ENCODE measurements around the gene PKM.

PKM gene

DNA sequence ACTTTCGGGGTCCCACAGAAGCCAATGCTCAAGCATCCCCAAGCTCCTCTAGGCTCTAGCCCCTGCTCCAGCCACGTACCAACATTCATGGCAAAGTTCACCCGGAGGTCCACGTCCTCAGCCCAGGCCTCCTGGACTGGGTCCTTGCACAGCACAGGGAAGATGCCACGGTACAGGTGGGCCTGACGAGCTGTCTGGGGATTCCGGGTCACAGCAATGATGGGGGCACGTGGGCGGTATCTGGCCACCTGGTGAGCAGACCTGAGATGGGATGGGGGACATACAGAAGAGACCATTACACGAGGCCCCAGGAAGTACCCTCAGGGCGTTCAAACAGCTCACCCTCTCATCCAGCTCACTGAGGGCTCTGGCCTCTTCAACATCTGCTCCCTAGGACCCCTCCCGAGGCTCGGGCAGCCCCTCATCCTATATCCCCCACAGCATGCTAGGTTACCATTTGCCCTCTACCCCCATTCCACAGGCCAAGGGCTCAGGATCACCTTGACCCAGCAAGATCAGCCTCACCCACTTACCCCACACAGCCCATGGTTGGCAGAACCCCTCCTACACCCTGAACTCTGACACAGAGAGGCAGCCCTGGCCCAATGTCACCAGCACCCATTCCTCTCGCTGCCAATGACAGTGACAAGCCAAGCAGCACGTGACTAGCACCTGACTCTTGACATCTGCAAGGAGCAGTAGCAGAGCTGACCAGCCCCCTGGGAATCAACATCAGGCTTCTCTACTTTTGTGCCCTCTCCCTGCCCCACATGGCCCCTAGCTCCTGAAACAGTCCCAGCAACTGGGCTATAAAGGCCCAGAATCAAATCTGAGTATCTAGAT is 30.4 kb downstream of the PKM start:
- no peak for DNase-seq (ENCODE audit: low spot score)

DNA sequence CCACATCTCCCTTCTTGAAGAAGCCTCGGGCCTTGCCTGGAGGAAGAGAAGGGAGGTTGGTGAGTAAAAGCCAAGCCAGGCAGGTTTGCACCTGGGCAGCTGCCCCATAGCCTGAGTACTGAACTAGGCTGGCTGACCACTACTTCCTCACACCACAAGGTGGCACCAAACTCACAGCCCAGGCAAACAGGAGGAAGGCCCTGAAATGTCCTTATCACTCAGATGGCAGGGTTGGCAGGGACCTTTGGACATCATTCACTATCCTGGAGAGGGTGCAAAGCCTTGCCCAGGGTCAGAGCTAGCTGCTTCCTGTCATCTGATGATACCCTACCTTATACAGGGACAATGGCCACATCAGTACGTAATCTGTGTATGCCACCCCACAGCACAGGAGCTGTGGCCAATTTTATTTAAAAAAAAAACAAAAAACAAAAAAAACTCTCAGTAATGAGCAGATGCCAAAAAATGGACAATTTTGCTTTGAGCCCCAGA is 31.2 kb downstream of the PKM start:
- DNase-seq (ENCODE audit: low spot score), result peak; percentile 83

DNA sequence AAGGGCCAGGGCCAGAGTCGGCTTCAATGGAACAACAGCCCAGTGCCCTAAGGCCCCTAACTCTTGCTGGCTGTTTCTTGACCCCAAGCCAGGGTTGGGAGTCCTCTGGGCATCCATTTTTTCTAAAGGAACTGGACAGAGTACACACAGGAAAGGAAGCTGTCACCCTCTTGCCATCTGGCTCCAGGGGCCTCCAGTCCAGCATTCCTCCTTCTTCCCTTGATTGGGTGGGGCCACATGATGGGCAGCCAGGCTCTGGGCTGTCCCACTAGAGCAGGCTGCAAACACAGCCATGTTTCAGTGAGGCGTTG is 31.8 kb downstream of the PKM start:
- DNase-seq (ENCODE audit: low spot score), result no peak

DNA sequence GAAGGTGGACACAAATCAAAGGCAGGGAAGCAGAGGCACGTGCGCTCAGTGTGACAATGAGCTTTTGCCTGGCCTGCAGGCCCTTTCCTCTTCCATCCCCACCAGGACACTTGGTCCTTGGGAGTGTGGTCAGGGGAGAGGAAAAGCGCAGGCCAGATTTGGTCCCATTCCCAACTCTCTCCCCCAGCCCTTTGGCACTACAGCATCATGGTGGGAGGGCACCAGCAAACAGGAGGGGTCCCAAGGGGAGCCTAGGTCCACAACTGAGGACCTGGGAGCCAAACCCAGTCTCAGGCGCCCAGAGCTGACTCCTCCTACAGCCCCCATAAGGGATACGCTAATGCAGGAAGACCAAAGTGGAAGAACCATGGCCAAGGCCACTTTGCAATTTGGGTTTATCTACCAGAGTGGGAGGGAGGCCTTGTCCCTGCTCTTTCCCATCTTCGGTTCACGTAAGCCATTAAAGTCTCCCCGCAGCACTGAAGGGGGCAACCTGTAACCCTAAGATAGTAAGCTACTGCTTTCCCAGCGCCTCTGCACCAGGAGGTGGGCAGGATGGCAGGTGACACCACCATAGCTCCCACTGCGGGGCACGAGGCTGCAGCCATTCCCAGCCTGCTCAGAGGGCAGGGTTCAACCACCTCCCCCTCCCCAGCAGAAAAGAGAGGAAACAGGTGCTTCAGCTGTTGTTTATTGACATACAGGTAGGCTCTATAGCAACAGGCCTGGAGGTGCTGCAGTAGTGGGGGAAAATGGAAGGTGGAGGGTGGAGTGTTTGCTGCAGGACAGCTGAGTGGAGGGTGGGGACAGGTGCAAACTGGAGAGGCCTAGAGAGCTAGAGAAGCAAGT is 32.4 kb downstream of the PKM start:
- no peak for DNase-seq (ENCODE audit: low spot score)

DNA sequence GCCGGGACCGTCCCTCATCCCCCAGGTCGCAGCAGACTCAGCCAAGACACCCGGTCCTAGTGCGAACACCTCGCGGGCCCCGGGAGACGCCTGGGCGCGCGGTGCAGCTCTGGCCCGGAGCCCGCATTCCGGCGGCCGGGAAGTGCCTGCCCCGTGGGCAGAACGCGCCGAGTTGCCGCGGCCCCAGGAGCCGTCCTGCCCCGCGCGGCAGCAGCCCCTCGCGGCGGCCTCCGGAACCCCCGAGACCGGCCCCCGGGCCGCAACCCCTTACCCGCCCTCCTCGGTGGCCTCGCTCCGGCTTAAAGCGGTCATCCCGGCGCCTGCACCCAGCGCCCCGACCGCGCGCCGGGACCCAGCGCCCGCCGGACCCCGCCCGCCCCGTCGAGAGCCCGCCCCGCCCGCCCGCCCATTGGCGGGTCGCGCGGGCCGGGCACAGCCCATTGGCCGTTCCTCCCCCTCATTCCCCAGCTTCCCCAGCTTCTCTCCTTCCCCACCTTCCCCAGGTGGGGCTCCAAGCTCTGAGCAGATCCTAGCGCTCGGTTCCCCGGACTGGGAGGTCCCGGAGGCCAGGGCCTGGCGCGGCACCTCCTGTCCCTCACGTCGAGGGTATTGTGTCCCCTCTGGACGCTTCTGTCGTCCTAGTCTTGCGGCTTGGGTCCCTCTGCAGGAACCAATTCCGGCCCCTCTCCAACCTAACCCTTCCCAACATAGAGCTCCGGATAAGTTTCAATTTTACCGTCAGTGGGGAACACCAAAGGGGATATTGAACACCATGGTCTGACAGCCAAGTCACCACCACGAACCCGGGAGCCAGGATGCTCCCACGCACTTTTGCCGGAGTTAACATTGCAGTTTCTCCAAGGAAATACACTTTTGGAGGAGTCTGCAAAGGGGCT is 33.3 kb downstream of the PKM start, which contains the start of gene GRAMD2A:
TSS of gene GRAMD2A (minus strand) at position 328 of the 896 bp plus-strand sequence.
- DNase-seq (ENCODE audit: low spot score), result peak; percentile 66

DNA sequence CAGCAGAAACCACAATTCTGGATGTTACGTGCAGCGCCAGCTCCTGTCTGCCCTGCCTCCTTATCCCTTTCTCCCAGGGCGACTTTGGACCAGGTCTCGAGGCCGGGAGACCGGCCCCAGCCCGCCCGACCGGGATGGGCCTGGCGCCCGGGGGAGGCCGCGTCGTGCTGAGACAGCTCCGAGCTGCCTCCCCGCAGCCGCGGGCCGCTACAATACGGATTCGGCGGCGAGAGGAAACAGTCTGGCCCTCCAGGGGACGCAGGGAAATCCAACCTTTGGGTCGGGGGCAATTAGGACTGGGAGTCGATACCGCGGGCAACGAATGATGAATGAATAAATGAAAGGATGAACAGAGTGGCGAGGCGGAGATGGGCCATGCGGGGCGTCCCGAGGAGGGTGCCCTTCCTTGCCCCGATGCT is 33.9 kb downstream of the PKM start:
- DNase-seq (ENCODE audit: low spot score), result no peak

DNA sequence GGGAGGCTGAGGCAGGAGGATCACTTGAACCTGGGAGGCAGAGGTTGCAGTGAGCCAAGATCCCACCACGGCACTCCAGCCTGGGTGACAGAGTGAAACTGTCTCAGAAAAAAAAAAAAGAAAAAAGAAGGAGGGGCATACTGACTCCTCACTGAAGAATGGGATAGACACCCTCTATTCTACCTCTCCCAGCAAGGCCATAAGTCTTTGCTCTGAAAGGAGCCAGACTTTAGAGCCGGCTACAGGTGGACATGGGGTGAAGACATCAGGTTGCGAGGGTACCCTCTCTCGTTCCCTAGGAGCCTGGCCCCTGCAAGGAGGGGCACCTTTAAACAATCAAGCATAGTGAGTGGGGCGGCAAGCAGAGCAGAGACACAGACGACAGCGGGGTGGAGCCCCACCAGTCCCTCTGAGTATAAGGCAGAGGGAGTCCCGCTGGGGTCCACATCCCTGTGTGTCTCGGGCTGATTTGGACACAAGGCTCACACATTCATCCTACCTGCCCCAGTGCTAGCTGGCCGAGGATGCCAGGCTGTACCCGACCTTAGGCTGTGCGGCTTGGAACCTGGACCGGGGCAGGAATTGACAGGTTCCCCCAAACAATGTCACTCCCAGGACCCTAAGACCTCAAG is 34.5 kb downstream of the PKM start:
- no peak for DNase-seq (ENCODE audit: low spot score)

DNA sequence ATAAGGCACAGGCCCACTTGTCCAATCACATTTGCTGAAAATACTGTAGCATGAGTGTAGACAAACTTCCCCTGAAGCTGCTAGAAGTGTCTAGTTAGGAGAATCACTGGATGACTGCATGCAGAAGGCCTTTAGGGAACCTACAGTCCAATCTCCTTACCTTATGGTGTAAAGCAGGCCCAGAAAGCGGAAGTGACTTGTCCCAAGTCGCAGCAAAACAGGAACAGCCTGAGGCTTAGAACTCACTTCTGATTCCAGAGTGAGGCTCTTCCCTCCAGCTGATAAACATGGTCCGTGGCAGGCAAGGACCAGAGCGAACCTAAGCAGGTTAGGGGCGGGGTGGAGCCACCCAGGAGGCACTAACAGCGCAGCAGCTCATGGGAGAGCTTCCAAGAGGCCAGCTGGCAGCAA is 35.9 kb downstream of the PKM start:
- DNase-seq (ENCODE audit: low spot score), result no peak

DNA sequence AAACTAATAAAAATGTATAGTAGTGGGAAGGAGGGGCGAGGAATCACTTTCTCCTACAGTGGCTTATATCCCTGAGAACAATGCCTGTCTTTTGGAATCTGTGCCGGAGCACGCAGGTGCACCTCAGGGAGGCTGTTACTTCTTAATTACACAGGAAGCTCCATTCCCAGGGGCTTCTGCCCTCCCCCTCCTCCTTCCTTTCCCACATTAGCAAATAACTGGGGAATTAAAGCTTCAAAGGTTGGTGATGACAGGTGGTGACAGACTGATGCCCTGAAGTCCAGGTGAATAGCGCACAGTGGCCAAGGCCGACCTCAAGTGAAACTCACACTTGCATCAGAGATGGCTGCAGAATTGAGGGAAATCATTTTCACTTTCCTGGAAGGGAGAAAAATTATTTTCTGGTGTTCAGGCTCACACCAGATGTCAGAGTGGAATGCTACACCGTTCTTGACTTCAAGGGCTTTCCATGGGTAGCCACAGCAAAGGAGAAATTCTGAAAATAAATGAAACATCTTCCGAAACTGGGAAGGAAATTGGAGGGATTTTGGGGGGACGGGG is 37.1 kb downstream of the PKM start:
- no peak for DNase-seq (ENCODE audit: low spot score)

DNA sequence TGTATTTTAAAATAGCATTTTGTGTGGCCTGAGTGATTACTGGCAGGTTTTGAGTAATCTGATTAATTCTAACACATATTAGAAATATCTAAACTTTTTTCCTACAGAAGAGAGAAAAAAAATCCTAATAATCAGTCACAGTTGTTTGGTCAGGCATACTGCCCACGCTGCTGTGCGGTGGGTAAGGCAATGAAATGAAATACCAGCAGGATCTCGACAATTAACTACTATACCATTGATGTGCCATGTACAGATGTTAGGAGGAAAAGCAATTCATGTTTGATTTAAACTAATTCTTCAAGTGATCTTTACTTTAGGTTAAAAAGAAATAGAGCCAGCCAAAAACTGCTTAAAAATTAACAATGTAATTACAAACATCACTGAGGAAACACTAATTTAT is 38.6 kb downstream of the PKM start:
- no peak for DNase-seq (ENCODE audit: low spot score)

DNA sequence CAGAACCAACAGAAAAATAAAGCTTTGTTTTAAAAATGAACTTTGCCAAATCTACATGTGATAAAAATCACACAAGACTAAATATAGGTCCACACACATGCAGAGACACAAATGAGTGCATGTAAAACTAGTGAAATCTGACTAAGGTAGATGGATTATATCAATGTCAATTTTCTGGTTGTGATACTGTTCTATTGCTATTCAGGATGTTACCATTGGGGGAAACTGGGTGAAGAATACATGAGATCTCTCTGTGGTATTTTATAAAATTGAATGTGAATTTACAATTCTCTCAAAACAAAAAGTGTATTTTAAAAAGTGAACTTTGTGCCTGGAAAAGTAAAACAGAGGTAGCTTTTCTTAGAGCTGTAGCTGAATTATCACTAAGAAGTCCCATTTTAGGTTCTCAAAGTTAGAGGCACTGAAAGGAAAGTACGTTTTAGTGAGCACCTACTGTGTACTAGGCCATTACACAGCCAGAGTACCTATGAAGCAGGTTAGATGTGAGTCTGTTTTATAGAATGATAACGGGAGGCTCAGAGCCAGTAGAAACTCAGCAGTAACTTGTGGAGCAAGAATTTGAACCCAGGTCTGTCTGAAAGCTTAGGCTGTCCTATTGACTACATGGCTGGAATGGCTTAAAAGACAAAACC is 41.6 kb downstream of the PKM start:
- DNase-seq (ENCODE audit: low spot score), result no peak

DNA sequence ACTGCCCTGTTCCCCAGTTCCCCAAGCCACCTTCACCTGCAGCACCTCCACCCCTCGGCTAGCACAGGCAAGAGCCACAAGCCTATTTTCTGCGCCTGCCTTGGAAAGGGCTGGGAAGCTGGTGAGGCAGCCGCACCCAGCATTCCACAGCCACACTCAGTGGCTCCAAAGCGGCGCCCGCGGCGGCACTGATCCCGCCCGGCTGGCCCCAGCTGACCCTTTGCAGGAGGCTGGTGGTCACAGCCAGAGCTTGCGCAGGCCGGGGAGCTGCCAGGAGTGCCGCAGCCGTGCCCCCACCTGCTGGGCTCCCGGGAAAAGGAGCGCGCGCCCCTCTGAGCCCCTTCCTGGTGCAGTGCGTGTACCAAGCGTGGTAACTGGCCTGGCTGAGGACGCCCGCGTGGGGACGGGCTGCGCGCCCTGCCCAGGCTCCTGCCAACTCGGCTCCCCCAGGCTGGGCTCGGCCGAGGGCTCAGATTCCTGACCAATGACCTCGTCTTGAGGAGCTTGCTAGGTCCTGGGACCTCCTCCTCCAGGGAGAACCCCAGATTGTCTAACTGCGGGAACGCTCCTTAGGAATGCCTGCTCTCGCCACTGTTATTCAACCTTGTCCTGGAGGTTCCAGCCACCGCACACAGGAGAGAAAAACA is 46.7 kb downstream of the PKM start:
- peak; percentile 71 for DNase-seq (ENCODE audit: low spot score)

DNA sequence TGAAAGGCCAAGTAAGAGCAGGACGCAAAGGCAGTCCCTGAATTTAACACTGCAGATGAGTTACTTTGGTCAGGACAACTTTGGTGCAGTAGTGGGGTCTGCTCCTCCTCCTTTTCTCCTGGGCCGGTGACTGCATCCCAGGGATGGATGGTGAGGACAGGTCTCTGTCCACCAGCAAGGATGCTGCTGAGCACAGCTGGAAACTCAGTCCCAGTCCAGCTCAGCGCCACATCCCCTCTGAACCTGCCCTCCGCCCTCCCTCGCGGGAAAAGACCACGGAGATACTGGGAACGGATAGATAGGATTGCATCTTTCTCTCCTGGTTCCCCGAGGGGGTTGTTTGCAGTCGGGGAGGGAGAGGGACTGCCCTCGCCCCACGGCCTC is 47.2 kb downstream of the PKM start:
- DNase-seq (ENCODE audit: low spot score), result no peak

DNA sequence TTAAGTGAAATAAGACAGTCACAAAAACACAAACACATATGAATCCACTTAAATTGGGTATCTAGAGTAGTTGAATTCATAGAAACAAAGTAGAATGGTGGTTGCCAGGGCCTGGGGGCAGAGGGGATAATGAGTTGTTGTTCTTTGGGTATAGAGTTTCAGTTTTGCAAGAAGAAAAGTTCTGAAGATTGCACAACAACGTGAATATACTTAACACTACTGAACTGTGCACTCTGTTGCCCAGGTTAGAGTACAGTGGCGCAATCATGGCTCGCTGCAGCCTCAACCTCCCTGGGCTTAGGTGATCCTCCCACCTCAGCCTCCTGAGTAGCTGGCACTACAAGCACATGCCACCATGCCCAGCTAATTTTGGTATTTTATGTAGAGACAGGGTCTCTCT is 48.3 kb downstream of the PKM start:
- DNase-seq (ENCODE audit: low spot score), result no peak

DNA sequence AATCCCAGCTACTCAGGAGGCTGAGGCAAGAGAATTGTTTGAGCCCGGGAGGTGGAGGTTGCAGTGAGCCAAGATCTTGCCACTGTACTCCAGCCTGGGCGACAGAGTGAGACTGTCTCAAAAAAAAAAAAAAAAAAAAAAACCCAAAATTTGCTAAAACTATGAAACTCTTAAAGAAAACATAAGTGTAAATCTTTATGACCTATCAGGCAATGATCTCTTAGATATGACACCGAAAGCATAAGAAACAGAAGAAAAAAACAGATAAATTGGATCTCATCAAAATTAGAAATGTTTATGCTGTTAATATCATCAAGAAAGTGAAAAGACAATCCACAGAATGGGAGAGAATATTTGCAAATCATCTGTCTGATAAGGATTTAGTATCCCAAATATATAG is 48.7 kb downstream of the PKM start:
- no peak for DNase-seq (ENCODE audit: low spot score)

DNA sequence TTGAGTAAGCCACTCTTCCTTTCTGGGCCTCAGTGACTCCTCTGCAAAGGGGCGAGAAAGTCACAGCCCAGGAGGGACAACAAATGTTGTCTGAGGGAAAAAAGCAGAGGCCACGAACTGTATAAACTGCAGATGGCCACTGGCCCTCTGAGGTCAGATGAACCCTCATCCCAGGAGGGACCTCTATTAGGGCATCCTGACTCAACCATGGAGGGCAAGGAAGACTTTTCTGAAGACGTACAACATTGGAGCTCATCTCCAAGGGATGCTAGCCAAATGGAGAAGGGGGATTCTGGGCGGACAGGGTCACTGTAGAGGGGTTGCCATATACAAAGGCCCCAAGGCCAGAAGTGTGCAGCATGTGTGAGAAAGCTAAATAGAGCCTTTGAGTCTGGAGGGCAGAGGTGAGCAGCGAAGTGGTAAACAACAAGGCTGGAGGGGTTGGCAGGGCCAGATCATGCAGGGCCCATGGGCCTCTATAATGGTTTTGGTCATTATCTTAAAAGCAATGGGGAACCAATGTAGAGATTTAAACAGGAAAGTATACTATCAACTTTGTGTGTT is 50.1 kb downstream of the PKM start:
- DNase-seq (ENCODE audit: low spot score), result no peak

DNA sequence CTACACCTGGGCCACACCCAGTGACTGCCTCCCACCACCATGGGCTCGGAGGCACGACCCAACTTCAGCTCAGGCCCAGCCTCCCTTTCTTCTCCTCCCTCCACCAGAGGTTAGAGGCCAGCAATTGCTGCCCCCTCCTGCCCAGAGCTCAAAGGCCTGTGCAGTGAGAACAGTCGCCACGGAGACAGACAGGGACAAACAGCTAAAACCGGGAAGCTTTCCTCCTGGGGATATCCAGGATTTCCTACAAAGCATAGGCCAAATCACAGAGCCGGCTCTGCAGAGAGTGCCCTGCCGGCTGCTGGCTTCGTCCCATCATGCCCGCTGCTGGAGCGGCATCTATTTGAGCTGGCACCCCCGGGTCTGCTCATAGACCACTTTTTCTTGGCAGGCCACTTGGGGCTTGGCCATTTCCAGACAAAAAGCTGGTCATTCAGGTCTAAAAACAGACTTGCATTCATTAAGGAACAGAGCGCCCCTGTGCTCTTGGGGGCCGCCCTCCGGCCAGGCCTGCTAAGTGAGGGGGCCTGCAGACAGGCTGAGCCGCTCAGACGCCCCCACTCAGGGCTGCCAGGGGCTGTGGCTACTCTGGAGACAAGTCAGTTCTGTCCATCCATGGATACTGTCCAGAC is 50.9 kb downstream of the PKM start:
- no peak for DNase-seq (ENCODE audit: low spot score)

DNA sequence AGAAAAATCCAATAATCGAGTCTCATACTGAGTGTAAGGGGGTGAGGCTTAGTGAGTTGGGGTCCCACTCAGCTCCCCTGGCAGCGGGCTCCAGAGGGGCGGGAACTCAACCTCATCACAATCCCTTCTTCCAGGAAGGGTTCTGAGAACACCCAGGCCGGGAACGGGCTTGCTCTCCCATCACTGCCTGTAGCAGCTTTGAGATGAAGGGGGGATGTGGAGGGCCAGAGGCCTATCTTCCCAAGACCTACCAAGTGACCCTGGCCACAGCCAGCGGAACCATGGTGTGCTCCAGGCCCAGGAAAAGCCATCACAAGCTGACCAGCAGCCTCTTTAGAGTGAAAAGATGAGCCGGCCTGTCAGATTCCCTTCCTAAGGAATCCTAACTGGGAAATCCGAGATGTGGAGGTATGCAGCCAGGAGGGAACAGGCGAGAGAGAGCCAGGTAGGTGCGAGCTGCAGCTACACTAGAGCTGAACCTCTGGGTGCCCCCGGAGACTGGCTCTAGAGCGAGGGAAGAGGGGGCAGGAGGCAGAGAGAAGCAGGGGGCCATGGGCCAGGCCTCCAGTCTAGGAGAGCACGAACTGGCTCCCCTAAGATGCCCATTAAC is 51.9 kb downstream of the PKM start:
- DNase-seq (ENCODE audit: low spot score), result no peak

DNA sequence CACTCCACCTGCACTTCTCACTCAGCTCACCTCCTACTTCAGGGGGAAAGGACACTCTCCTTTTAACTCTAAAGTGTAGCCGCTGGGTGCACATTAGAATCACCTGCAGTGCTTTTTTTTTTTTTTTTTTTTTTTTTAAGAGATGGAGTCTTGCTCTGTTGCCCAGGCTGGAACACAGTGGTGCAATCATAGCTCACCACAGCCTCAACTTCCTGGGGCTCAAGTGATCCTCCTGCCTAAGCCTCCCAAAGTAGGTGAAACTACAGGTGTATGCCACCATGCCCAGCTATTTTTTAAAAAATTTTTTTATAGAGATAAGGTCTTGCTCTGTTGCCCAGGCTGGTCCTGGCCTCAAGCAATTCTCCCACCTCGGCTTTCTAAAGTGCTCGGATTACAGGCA is 54.2 kb downstream of the PKM start:
- DNase-seq (ENCODE audit: low spot score), result no peak

All from SW480 (cell line).